ENCODE data around the gene RNF31. TPM values are rescaled to one million over a fixed set of nuclear protein-coding genes. Genes with fewer than 3 reads are reported as not detected.

RNF31 gene
- total and polyA plus RNA-seq, 4 donors, result 31.7 to 82.4 (median 61.4) TPM

DNA sequence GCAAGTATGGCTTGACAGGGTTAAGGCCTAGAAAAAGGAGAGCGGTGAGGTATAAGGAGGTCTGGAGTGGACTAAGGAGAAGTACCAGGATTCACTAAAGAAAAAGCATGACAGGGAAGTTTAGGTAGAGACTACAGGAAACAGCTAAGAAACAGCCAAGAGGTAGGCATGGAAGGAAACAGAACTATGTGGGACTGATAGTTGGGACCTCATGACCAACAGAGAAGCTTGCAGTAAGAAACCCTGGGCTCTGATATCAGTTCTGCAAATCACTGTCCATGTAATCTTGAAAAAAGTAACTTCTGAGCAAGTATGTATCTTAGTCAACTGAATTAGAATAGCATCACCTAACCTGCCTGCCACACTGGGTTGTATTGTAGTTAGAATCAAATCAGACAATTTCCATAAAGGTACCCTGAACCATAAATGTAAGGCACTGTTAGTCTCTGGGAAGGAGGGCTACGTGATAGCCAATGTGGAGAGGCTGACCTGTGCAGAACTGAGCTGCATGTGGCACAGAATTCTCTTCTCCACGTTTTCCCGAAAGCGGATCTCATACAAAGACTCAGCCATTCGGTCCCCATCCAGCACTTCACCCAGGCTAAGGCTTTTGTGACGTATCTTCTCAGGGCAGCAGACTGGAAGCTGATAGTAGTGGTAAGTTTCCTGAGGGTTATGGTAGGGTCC lies 47.0 kb downstream of the RNF31 start:
- peaks cover 5 to 18% (median 13%) of the 10 kb centered on the region in 4 donors for H3K36me3 ChIP-seq (ENCODE audit: control insufficient read depth in 4 of 4, insufficient read depth in 4 of 4, low read length in 4 of 4)
- peak overlapping the region in 1 of 2 donors; percentile 98 for H3K27ac ChIP-seq (ENCODE audit: low read depth in 1 of 2, low read length in 1 of 2)
- H3K9ac ChIP-seq (ENCODE audit: insufficient read depth in 1 of 2, low read length in 2 of 2), result peak overlapping the region; percentile 72 to 94
- H3K27me3 ChIP-seq (ENCODE audit: control insufficient read depth in 3 of 3, insufficient read depth in 3 of 3, low read length in 2 of 3), result no peaks in the 10 kb centered on the region
- DNase-seq, result no peak
- TF ChIP-seq, protein P1, sequence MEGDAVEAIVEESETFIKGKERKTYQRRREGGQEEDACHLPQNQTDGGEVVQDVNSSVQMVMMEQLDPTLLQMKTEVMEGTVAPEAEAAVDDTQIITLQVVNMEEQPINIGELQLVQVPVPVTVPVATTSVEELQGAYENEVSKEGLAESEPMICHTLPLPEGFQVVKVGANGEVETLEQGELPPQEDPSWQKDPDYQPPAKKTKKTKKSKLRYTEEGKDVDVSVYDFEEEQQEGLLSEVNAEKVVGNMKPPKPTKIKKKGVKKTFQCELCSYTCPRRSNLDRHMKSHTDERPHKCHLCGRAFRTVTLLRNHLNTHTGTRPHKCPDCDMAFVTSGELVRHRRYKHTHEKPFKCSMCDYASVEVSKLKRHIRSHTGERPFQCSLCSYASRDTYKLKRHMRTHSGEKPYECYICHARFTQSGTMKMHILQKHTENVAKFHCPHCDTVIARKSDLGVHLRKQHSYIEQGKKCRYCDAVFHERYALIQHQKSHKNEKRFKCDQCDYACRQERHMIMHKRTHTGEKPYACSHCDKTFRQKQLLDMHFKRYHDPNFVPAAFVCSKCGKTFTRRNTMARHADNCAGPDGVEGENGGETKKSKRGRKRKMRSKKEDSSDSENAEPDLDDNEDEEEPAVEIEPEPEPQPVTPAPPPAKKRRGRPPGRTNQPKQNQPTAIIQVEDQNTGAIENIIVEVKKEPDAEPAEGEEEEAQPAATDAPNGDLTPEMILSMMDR (IDR thresholded peaks at IDR 0.05; ENCODE audit: control extremely low read depth, extremely low read depth), result no peak
- no peak for ATAC-seq (ENCODE audit: insufficient read depth, low FRiP score)
- no peaks in the 10 kb centered on the region for H3K9me3 ChIP-seq (ENCODE audit: control insufficient read depth in 4 of 4, insufficient read depth in 3 of 4, low read length in 3 of 4)
- 88 to 90% methylated on average over 7 of the region's 7 CpGs for WGBS, 2 donors
- H3K4me3 ChIP-seq, result peak overlapping the region; percentile 53
- peaks cover 0 to 23% (median 8%) of the 10 kb centered on the region in 5 donors for H3K4me1 ChIP-seq (ENCODE audit: control insufficient read depth in 5 of 5, insufficient read depth in 5 of 5, low read length in 5 of 5)

- WGBS, 2 donors, result 39 to 63% methylated on average over 8 of the region's 8 CpGs
- no peak for DNase-seq
Measured at GRCh38 chr14:24194873-24195185, 47.5 kb downstream of the RNF31 start.

GRCh38 chr14:24195186-24196070 lies 48.1 kb downstream of the RNF31 start, which contains the start of gene TM9SF1:
TM9SF1 (minus strand) TSS chr14:24195441; CDS start chr14:24195019, 422 bp downstream.
- Histone ChIP-seq H3K4me1 (ENCODE audit: control insufficient read depth in 5 of 5, insufficient read depth in 5 of 5, low read length in 5 of 5) (peaks cover 0 to 23% (median 8%) of the 10 kb centered on the region in 5 donors), H3K9me3 (ENCODE audit: control insufficient read depth in 4 of 4, insufficient read depth in 3 of 4, low read length in 3 of 4) (no peaks in the 10 kb centered on the region), H3K27ac (ENCODE audit: low read depth in 1 of 2, low read length in 1 of 2) (peak within 1 kb of the TSS; percentile 97 to 98), H3K9ac (ENCODE audit: insufficient read depth in 1 of 2, low read length in 2 of 2) (peak within 1 kb of the TSS; percentile 72 to 94), H3K36me3 (ENCODE audit: control insufficient read depth in 4 of 4, insufficient read depth in 4 of 4, low read length in 4 of 4) (peaks cover 5 to 18% (median 13%) of the 10 kb centered on the region in 4 donors), H3K27me3 (ENCODE audit: control insufficient read depth in 3 of 3, insufficient read depth in 3 of 3, low read length in 2 of 3) (no peaks in the 10 kb centered on the region), H3K4me3 (peak within 1 kb of the TSS; percentile 53)
- DNase-seq, result peak; percentile 91 to 94 (median 92)
- TF ChIP-seq, protein P1 (IDR thresholded peaks at IDR 0.05; ENCODE audit: control extremely low read depth, extremely low read depth), result no peak
- WGBS, 2 donors, result 0% methylated on average over 76 to 89 of the region's 89 CpGs
- ATAC-seq (ENCODE audit: insufficient read depth, low FRiP score), result peak; percentile 94

More at GRCh38 chr14:24194873-24195185, 47.5 kb downstream of the RNF31 start:
- Histone ChIP-seq H3K27ac (ENCODE audit: low read depth in 1 of 2, low read length in 1 of 2) (peak overlapping the region; percentile 97 to 98), H3K4me3 (peak overlapping the region; percentile 53), H3K9ac (ENCODE audit: insufficient read depth in 1 of 2, low read length in 2 of 2) (peak overlapping the region; percentile 72 to 94), H3K36me3 (ENCODE audit: control insufficient read depth in 4 of 4, insufficient read depth in 4 of 4, low read length in 4 of 4) (peaks cover 5 to 18% (median 13%) of the 10 kb centered on the region in 4 donors), H3K27me3 (ENCODE audit: control insufficient read depth in 3 of 3, insufficient read depth in 3 of 3, low read length in 2 of 3) (no peaks in the 10 kb centered on the region), H3K4me1 (ENCODE audit: control insufficient read depth in 5 of 5, insufficient read depth in 5 of 5, low read length in 5 of 5) (peaks cover 0 to 23% (median 8%) of the 10 kb centered on the region in 5 donors), H3K9me3 (ENCODE audit: control insufficient read depth in 4 of 4, insufficient read depth in 3 of 4, low read length in 3 of 4) (no peaks in the 10 kb centered on the region)
- TF ChIP-seq, protein P1 (IDR thresholded peaks at IDR 0.05; ENCODE audit: control extremely low read depth, extremely low read depth), result no peak
- ATAC-seq (ENCODE audit: insufficient read depth, low FRiP score), result no peak

All from lung (tissue), 12 donors.